Erythroblast (primary cell): ENCODE results near the gene WNT5A.

Experiments used
- GATA1 ChIP-seq: IDR thresholded peaks from 2 replicates; pipeline ENCODE4 v1.6.1; 2011; ENCODE audit warnings: low read depth, mild to moderate bottlenecking, control low read depth, low read length, moderate library complexity
- POLR2A ChIP-seq: IDR thresholded peaks from 2 replicates; pipeline ENCODE4 v1.6.1; 2011; ENCODE audit warnings: mild to moderate bottlenecking, low read length

DNA sequence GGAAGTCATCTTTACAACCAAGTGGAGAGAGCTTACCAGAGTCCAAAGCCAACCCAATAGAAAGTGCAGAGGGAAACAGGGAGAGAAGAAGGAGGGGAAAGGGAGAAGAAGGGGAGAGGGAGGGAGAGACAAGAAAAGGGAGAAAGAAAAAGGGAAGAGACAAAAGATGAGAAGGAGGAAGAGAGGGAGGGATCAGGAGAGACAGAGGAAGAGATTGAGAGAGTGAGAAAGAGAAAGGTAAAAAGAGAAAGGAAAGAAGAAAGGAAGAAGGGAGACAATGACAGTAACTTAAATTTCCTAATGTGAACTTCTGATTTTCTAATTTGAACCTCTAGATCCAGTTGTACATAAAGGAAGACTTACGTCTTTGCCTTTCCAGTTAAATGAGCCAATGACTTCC is 20.7 kb upstream of the WNT5A start:
- TF ChIP-seq POLR2A (no peak), GATA1 (no peak)
